Eye (tissue), 1 donor: ENCODE results near the gene KCNIP4.

Source experiments
- DNase-seq: peaks from one replicate; pipeline ENCODE4 v3.0.0-alpha.2; 2015

Gene KCNIP4

DNA sequence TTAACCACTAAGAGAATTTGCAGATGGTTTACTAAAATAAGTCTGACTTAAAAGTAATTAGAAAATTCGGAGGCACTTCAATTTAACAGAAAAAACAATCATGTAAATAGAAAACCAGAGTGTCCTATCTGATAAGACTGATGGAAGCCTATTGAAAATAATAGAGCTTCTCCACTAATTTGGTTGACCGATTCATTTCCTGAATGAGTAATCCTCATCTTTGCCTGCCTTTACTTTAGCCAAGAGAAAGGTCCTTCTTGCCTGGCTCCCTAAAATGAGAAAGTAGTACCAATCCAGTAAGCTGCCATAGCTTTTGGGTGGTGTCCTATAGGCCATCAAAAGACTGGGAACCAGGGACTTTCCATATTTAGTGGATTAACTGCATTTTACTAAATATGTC is 48.4 kb downstream of the KCNIP4 start:
- DNase-seq: no peak

DNA sequence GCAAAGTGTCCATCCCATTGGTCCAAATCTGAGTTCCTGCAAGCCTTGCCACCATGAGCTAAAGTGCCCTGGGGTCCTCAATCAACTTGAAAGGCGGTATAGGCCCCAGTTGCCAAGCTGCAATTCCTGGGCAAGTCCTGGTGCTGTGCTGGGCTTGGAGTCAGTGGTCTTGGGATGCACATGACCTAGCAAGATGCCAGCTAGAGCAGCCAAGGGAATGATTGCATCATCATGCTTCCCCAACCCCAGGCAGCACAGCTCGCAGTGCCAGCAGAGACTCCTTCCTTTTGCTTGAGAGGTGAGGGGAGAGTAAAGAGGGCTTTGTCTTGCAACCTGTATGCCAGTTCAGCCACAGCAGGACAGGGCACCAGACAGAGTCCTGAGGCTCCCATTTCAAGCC is 50.5 kb downstream of the KCNIP4 start:
- no peak for DNase-seq

DNA sequence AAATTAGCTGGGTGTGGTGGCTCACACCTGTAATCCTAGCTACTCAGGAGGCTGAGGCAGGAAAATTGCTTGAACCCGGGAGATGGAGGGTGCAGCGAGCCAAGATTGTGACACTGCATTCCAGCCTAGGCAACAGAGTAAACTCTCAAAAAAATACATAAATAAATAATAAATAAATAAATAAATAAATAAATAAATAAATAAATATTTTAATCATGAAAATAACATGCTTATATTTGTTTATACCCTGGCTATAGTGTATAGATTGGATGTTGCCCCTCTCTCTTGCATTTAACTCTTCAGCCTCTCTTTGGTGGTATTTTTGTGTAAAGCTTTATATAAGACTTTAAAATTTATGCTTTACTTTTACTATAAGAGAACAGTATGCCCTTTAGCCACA is 51.8 kb downstream of the KCNIP4 start:
- DNase-seq: no peak

DNA sequence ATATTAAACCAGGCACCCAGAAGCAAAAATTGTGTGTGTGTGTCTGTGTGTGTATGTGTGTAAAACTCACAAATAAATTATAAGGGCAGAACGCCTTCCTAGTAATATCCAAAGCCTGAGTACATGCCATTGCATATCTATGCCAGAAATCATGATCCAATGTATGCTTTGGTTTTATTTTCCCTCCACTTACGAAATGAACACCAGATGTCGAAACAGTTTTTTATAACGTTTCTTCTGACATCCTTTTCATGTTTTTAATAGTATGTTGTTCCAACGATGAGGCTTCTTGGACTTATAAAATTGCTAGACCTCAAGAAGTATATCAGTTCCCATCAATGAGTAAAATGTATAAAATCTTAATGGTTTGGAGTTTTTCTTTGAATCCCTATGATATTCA is 55.4 kb downstream of the KCNIP4 start:
- peak; percentile 52 for DNase-seq

DNA sequence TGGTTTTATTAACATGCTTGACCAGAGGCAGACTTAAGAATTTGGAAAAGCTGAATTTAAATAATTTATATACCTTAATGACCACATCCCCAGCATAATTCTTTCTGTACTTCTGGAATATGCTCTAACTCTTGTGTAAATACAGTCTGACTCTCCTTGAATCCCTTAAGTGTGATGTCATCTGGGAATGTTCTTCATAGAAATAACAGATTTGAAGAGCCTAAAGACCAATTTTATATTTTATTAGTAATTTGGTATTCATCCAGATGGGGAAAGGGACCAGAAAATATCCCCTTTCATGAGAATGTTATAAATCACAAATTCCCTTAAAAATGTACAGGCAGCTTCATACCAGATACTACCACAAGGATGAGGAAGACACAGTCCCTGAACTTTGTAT is 58.3 kb downstream of the KCNIP4 start:
- no peak for DNase-seq

DNA sequence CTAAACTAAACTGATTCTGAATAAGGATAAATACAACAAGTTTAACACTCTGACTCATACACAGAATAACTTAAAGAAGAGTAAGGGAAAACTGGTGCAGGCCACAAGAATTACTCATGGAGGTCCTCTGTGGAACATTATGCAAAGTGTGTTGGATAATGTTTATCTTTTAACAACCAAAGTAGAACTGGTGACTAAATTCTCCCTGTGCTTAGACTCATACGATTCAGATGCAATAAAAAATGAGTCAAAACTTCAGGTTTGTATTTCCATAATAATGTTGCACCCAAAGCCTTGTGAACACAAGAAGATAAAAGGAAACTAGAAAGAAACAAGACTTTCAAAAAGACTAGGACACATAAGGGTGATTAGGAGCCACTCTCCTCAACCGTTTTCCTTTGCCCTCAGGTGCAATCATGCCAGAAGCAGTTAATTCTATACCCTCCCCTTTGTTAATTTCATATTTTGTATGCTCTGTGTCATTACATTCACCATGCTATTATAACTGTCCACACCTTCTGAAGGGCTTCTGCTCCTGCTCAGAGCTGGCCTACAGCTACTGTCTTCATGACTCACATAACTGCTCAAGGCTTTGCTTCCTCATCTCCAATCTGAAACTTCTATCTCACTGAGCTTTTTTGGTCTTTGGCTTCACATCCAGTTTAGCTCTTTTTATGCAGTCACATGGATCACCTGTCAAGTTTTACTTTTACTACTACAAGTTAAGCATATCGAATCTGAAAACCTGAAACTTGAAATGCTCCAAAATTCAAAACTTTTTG is 60.2 kb downstream of the KCNIP4 start:
- DNase-seq: no peak

DNA sequence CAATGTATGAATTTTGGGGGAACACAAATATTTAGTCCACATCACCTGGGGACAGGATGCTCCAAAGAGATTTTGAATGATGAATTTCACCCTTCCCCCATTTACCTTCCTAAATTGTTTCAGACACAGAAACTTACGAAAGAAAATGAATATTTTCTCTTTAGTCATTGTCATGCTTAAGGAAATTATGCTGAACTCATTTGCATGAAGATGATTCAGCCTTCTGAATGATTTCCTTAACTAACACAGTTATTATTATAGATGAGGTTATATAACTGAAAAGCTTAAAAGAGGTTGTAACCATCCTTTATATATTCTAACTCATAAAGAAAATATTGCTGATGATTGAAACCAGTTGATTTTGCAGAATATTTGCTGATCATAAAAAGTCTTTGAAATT is 61.1 kb downstream of the KCNIP4 start:
- DNase-seq: no peak

DNA sequence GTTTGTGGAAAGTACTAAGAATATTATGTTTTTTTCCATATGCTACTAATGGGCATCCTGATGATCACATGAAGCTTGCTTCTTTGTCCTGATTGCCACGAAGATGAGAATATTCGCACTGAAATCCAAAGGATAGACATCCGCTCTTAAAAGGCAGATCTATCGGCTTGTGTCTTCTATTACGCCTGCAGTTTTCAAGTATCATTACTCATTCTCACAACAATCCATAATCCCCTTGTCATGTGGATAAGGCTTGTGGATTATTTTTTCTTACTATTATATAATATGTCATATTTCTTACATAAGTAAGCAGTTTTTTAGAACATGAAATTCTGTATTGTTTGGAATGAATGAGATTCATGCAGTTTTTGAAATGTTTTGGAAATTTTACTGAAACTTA is 62.8 kb downstream of the KCNIP4 start:
- no peak for DNase-seq

DNA sequence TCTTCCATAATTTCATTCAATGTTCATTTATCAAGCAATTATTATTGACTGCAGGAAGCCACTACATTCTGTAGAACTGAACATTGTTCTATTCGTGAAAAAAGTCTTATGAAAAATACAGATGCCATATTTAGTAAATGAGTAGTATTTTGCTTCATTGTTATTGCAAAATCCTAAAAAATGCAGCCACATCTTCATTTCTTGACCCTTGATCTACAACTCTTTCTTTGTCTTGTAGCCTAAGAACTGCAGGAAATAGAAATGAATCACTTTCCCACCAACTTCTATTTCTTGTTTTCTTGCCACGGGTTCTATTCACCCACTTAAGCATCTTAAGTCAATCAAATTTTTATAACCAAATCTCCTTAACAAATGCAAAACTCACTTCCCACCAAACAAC is 63.3 kb downstream of the KCNIP4 start:
- DNase-seq: no peak

DNA sequence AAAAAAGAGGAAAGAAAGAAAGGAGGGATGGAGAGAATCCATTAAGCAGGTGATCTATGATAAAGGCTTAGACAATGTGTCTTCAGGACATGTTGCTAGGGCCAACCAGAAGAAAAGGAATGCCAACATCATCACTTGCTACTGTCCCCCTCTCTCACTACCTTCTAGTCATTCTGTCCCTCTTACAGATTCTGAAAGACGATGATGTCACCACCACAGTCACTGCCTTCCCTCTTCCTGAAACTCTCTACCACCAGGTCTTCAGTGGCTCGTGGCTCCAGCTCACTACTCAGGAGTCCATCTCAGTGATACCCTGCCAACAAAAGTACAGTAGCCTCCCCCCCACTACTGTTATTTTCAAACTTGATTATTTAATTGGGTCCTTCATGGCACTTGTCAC is 64.0 kb downstream of the KCNIP4 start:
- no peak for DNase-seq

DNA sequence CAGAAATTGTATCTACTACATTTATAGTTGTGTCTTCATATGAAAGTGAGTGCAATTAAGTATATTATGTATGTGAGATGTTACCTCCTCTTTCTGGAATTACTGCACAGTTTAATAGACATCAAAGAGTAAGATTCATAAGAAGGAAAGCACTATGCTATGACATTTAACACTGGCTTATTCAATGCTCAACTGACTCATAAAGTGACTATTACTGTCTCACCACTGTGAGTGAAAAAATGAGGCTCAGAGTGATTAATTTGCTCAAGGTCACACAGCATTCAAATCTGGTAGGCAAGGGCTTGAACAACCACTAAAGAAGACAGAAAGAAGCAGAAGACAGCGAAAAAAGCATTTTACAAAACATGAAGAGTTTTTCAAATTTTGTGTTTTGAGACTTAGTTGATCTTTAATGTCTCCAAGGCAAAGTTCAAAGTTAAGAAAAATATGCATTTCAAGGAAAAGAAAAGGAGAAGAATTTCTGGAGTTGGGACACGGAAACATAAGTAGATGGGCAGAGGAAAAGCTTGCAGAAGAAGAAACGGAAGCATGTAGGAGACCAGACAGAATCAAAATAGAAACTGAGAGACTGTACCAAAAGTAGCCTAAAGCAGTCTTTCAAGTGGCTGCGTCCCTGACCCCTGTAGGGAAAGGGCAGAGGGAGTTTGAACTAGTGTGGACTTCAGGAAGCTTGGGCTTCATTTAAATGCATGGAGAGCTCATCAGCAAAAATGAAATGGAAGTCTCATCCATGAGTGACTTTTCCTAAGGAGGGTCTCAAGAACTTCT is 66.3 kb downstream of the KCNIP4 start:
- no peak for DNase-seq

DNA sequence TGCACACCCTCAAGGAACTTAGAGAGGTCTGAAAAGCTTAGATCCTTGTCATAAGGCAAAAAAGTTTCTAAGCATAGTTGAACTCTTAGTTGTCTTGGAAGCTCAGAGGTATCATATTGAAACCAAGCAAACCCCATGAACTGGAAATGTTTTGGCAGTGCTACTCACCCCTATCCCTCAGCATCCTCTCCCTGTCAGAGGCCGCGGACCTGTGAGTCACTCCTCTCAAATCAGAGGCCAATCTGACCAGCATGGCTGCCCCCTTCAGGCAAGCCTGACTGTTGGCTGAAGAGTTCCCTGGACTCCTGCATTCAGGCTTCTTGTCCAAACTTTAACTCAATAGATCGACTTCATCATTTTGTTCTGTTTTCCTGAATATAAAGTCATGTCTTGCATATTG is 69.4 kb downstream of the KCNIP4 start:
- DNase-seq: no peak

DNA sequence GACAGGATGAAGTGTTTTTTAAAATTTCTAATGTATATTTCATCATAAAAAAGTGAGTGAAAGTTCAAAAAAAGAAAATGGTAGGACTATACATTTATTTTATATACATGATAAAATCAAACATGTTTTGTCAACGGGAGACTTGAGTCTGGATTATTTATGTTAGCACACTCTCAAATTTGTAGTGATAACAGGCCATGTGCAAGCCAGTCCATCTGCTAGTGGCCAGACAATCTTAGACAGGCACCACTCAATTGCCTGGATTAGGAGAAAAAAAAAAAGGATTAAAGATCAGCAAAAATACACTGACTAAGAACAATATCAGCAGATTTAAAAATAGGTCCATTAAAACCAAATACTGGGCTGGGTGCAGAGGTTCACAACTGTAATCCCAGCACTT is 71.9 kb downstream of the KCNIP4 start:
- DNase-seq: no peak

DNA sequence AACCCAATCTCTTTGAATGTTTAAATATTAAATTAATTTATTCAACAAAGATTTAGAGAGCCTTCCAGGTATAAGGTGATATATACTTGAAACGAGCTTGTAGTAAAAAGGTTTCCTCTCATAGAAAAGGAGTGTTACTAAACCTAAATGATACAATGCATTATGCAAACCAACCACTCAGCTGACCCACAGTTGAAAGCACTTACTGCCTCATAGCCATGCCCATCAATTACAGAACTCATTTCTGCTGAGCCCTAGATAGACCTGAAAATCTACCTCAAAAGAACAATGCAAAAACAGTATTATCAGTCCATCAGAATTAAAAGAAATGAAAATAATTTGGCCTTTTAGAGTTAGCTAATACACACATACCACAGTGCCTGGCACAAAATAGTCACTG is 75.4 kb downstream of the KCNIP4 start:
- no peak for DNase-seq

DNA sequence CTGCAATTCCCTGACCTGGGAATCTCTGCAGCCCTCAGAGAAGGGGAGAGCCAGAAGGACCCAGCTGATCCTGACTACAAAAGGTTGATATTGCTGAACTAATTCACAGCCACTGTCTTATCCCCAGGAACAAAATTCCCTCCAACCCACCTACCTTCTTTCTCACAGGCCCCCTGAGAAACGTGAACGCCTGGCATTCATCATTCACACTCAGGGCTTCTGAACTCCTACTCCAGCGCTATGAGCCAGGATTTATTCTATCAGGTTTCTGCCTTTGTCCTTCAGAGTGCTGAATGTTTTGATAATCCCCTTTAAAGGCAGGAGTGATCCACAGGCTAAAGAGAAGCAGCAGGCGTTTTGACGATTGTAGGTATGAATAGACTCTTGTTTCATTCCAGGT is 76.5 kb downstream of the KCNIP4 start:
- DNase-seq: no peak

DNA sequence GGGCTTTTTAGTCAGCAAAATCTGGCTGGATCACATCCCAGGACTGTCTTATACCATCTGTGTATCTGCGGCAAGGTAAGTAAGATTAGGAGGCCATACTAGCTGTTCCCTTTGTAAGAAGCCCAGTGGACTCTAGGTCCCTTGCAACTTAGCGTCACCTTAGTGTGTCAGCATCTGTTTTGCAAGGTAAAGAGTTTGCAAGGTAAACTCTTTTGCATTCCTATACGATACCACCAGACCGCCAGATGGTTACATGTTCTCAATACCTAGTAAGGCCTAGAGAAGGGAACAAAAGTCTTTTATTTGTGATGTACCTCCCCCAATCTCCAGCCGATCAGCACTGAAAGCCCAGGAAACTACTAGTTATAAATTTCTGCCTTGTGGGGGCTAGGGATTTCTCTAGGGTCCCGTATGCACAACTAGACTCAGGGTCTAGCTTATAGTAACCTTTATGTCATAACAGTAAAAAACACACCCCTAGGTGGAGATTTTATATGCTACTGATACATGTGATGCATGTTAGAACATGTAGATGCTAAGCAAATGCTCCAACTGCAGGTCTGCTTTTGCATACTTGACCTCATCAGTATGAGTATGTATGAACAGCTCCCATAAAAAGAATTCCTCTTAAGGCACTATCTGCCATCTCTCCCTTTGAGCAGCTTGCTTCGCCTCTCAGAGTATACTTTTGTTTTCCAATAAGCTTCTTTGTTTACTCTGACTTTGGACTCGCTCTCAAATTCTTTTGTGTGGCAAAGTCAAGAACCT is 78.4 kb downstream of the KCNIP4 start:
- no peak for DNase-seq

DNA sequence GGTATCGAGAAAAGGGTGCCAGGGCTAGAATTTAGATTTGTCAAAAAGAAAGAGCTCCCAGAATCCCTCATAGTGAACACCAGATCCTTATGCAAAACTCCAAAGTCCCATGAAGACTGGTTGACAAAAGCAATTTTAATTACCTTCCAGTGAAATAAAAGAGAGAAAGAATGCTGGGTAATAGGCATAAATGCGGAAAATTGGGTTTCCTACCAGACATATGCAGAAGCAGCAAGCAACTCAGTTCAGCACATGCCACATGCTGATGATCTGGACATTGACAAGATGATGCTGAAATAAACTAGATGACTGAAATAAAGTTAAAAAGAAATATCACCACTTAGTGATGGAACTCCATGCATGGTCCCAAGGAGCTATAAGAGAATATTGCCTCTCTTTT is 83.9 kb downstream of the KCNIP4 start:
- no peak for DNase-seq

DNA sequence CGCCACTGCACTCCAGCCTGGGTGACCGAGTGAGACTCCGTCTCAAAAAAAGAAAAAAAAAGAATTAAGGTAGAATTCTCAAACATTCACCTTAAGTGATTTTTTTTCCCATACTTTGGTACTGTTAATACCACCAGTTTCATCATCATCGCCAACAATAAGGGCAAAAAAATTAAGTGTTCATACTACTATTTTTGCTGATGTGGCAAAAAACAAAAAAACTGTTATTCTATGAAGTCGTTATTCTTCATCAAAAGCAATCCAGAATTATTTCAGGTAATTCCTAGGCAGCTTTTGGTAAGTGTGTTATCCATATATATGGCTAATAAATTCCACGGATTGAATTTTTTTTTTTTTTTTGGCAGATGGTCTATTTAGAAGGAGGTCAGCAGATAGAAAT is 85.7 kb downstream of the KCNIP4 start:
- no peak for DNase-seq

DNA sequence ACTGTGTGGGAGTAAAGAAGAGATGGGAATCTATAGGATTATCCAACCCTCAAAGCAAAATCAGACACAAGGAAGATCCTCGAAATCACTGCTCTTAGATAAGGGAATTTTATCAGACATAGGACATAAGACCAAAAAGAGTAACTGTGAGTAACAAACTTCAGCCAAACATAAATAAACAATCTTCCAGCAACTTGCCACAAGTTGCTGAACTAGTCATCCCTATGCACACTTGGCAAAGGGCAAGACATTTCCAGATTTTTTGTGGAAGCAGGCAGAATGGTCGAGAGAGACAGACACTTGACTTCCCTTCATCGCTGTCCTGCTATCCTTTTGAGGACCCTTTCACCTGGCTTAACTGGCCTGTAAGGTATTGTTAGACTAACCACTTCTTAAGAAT is 89.6 kb downstream of the KCNIP4 start:
- DNase-seq: no peak

DNA sequence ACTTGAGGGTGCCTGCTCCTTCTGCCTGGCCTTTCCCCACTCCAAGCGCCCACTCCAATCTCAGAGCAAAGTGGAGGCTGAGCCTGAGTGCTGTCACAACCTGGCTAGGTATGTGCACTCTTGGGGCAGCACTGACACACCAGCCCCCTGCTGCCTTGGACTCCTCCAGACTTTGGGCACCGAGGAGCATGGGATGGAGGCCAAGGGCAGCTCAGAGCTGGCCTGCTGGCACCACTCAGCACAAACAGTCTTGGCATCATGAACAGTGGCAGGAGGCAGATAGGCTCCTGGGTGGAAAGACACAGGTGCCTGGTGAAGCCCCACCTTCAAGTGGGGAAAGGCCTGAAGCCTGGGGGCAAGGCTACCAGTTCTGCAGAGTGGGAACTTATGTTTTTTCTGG is 91.8 kb downstream of the KCNIP4 start:
- DNase-seq: no peak

DNA sequence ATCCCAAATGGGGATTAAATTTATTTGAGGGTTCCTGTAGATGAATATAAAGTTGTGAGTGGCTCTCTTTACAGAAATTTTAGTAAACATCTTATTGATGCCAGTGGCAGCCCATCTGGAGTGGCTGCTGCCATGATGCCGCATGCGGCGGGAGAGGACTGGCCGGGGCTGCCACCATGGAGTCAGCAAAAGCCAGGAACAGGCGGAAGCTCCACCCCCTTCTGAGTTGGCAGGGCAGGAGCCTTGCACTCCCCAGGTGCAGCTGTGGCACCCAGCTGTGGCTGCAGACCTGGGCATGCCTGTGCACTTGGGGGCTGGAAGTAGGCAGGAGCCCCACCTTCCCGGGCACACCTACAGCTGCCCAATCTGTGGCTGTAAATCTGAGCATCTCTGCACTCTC is 92.3 kb downstream of the KCNIP4 start:
- DNase-seq: no peak

DNA sequence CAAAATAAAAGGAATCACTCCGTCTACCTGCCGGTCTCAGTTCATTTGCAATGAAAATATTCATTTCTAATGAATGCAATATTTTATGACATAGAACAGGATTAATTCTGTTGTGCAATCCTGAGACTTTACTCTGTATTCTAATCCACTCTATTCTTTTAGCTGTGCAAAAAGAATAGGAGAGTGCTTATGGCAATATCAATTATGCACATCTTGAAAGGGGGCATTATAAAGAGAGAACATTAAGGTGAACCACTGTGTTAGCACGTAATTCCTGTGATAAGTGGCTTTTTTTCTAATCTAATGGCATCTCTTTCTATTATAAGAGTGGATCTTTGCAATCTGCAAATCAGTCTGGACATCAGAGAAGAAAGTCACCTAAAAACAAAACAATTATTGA is 99.5 kb downstream of the KCNIP4 start:
- DNase-seq: no peak

DNA sequence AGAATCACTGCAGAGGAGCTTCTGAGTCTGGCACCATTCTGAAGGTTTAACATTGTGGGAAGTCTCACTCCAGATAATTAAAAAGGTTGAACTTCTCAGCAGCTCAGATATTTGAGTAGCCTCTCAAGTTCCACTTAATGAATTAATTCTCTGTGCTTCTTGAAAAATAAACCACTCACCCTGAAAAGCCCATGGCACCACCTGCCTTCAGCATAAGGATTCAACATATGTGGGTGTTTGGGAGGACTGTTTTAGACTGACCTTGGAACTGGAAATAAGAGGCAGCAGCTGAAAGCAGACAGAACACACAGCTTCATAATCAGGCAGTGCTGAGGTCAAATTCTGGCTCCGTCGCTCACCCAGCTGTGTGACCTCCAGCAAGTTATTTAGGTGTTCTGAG is 100.6 kb downstream of the KCNIP4 start:
- DNase-seq: peak; percentile 19

DNA sequence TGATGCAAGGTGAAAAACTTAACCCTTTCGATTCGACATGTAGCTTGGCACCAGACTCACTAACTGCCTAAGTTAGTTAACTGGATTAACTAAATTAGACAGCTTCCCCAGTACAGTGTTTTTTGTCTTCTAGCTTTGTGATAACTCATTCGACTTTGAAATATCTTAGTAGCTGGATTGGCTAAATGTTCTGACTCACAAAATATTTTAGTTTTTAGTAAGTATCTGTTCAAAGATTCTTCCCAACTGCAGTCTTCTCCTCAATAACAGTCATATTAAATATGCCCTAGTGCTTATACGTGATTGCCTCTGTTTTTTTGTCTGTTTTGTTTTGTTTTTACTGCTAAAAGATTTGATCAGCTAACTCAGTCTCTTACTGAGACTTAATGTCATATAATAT is 102.9 kb downstream of the KCNIP4 start:
- no peak for DNase-seq
